ENCODE data around the gene HNRNPH1.

HNRNPH1 gene

DNA sequence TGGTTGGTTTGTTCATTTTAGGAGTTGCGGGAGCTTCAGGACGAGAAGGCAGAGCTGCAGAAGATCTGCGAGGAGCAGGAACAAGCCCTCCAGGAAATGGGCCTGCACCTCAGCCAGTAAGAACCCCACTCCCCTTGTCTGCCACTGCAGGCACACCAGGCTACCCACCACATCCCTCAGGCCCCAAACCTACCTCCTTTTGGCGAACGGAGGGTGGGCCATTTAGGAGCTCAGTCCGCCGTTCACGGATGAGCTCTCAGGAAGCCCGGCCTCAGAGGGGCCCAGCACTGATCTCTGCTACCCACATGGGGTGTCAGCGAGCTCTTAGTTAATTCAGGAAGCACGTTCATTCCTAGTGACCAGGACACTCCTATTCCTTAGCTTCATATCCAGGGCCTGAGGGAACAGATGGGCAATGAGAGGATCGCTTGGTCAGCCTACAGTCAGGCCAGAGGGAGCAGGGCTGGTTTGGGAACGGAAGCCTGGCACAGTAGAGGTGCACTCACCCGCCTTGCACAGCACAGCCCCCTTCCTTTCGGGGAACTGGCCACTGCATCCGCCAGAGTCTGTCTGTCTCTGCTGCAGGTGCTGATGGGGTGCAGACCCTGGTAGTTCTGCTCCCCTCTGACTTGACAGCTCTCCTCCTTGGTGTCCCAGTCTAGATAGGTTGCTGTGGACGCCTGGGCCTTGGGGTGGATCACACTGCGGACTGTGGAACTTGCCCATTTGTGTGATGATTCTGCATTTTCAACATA is 21.4 kb downstream of the HNRNPH1 start:
- DNase-seq: no peak

DNA sequence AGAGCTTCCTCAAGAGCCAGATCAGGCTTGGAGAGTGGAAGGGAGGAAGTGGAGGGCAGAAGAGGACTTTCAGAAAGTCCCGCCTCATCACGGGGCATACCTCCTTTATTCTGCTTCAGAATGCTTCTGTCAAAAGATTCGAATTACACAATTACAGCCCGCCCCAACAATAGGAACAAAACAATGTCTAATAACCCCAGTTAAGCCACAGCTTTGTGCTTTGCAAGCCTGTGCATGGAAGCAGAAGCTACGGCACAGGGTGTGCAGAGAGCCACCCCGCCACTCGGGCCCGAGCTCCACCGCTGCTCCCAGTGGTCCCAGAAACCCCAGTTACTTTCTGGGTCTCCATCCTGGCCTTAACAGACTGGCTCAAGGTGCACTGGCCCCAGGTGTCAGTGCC is 23.5 kb downstream of the HNRNPH1 start:
- no peak for DNase-seq

DNA sequence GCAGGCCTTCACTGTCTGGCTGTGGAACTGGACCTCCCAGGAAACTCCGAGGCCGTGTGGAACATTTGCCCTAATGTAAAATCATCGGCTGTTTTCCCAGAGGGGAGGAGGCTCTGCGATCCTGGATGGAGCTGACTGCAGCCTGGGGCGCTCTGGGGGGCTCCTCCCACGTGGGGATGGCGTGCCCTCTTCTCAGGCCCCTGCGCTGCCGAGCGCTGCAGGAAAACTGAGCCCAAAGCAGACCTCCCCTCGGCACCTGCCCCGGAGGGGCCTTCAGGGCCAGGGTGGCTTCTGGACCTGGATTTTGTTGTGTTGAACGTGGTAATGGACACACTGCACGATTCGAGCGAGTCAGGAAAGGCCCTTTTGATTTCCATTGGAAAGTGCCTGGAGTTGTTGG is 23.9 kb downstream of the HNRNPH1 start:
- DNase-seq: no peak

DNA sequence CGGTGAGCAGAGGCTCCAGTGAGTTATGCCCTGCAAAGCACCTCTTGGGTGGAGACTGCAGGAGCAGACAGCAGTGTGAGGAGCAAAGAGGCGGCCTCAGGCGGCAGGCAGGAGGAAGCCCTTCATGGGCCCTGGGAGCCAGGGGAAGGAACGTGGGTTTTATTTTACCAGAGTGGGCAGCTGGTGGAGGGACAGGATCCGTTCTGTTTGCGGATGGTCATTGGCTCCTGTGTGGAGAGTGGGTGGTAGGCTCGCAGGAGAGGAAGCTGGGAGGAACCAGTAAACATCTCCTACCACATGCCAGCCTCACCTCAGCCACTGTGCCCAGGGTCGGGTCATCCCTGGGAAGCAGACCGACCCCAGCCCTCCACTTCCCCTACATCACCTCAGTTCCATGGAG is 24.4 kb downstream of the HNRNPH1 start:
- DNase-seq: no peak

DNA sequence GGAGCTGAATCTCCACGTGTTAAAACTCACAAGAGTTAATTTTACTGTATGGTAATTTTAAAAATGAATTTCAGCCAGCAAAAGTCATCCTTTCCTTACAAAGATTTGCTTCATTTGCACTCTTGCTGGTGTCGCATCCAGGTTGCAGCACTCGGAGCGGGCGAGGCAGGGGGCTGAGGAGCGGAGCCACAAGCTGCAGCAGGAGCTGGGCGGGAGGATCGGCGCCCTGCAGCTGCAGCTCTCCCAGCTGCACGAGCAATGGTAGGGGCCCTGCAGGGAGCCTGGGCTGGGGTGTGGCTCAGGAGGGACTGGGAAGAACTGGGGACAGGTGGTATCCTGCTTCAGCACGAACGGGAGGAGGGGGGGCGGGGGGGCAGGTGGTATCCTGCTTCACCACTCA is 27.1 kb downstream of the HNRNPH1 start:
- DNase-seq: no peak

DNA sequence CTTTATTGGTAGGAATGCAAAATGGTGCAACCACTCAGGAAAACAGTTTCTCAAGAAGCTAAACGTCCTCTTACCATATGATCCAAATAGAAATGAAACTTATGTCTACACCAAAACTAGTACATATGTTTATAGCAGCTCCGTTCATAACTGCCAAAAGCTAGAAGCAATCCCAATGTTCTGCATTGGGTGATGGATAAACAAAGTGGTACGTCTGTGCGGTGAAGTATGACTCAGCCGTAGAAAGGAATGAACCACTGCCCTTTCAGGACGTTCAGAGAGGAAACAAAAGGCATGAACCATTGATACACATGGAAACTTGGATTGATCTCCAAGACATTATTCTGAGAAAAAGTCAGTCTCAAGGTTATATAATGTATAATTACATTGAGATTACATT is 27.6 kb downstream of the HNRNPH1 start:
- no peak for DNase-seq

DNA sequence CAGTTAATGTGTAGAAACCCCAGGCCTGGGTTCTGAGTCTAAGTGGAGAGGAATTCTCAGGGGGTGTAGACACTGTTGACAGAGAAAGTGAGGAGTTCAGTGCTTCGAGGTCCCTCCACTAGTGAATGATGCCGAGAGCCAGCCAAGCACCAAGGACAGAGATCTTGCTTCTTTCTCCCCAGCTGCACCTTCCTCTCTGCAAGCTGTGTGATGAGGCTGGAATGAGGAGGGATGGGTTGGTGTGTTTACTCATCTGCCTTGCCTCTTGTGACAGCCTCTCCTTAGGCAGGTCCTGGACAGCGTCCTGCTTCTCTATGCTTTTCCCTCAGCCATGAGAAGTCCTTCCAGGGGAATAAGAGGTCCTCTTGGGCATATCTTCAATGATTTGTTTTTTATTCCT is 35.3 kb downstream of the HNRNPH1 start:
- no peak for DNase-seq

DNA sequence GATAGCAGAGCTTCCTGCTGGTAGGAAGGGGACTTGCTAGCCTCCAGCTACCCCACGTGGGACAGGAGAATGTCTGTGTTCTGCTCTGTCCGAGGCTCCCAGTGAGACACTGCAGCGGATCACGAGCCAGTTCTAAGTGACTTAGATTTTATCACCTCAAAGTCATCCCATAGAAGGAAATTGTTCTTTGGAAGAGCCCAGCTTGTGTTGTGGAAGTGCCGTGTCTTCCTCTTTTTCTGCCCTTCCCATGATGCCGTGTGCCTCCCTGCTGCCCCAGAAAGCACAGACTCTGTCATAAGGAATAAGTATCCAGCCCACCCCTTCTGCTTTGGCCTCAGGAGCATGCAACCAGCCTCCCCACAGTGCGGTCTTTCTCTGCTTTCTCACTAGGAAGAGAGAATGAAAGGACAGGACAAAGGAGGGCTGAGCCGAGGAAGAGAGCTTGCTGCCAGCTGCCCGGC is 37.5 kb downstream of the HNRNPH1 start:
- DNase-seq: no peak

DNA sequence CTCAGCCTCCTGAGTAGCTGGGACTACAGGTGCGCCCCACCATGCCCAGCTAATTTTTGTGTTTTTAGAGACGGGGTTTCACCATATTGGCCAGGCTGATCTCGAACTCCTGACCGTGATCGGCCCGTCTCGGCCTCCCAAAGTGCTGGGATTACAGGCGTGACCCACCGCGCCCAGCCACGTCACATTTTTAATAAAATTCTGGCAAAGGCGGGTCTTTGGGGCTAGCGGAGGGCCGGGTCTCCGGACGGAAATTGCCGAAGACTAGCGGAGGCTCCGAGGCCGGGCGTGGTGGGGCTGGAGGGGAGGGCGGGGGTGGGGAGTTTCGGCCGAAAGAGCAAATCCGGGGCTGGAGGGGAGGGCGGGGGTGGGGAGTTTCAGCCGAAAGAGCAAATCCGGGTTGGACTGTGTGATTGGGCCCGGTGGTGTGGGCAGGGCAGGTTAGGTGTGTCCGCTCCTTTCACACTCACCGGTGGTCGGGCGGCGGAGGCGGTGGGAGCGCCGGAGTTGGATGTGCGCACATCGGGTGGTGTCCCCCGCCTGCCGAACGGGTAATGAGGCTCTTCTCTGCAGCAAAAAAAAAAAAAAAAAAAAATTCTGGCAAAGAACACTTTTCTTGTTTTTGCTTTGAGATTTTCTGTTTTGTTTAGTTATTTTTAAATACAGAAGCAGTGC is 46.0 kb downstream of the HNRNPH1 start:
- DNase-seq: no peak

DNA sequence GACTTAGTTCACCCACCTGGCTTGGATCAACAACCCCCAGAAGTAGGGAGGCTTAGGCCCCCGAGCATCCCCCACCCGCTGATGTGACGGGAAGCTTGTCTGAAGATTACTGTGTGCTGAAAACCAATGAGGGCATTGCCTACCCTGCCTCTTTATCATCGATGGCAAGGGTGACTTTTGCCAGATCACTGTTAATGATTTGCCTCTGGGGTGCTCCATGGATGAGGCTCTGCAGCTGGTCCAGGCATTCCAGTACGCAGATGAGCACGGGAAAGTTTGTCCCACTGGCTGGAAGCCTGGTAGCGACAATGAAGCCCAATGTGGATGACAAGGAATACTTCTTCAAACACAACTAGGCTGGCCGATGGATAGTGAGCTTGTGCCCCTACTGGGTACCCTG is 51.1 kb downstream of the HNRNPH1 start:
- DNase-seq: no peak

DNA sequence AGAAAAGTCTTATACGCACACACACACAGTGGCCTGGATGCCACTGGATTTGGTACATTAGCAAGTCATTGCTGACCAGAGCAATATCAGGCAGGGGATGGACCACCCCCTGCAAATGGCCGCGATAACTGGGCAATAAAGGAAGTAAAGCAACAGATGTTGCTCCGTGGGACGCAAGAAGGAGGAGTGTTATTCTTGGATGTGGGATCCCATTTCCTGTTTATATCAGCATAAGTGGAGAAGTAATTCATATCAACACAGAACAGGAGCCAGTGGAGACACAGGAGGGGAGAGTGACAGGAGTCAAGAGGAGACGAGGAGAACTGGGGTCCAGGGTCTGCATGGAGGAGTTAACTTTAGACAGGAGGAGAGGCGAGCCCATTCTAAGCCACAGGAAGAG is 54.8 kb downstream of the HNRNPH1 start:
- no peak for DNase-seq

DNA sequence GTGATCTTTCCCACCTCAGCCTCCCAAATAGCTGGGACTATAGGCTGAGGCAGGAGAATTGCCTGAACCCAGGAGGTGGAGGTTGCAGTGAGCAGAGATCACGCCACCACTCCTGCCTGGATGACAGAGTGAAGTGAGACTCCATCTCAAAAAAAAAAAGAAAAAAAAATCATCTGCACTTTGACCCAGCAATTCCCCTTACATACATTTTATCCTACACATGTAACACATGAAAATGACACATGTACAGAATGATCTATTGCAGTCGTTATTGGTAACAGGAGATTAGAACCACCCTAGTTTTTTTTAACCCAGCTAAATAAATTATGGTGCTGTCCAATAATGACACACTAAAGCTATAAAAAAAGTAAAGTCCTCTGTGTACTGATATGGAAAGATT is 58.9 kb downstream of the HNRNPH1 start:
- no peak for DNase-seq
